Smooth muscle cell of the brain vasculature (primary cell): ENCODE measurements around the gene FHOD3.
"Not testable (repeated sequence)": the region's sequence is repeated elsewhere in the genome, so short reads cannot be mapped to it uniquely, and the experiment has no call there.

Source experiments
- DNase-seq: peaks from one replicate; pipeline ENCODE4 v3.0.0-alpha.2; 2012; ENCODE audit warnings: low read depth, low spot score

Gene FHOD3

DNA sequence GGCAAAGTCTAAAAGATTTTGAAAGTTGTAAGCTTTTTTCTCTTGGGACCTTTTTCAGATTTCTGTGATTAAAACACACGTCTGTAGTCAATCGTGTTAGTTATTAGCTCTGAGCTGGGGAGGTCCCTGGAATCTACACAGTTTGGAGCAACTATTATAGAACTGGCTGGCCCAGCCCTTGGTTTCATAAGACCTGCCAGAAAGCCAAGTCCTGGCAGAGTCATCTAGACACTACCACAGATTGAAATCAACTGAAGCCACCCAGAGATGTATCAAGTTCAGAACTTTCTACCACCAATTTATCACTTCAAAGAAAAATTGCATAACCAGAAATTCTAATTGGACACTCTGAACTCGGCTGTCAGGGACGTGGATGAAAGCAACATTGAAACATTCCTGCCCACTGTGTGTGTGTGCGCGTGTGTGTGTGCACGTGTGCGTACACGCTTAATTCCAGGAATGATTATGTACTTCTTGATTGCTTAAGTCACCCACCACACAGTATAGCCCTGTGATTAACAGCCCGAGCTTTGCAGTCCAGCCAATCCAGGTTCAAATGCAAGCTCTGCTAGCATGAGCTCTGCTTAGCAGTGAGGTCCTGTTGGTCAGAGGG lies 405.0 kb downstream of the FHOD3 start:
- no peak for DNase-seq

GRCh38 chr18:36704156-36704555 lies 406.6 kb downstream of the FHOD3 start:
- DNase-seq: no peak

DNA sequence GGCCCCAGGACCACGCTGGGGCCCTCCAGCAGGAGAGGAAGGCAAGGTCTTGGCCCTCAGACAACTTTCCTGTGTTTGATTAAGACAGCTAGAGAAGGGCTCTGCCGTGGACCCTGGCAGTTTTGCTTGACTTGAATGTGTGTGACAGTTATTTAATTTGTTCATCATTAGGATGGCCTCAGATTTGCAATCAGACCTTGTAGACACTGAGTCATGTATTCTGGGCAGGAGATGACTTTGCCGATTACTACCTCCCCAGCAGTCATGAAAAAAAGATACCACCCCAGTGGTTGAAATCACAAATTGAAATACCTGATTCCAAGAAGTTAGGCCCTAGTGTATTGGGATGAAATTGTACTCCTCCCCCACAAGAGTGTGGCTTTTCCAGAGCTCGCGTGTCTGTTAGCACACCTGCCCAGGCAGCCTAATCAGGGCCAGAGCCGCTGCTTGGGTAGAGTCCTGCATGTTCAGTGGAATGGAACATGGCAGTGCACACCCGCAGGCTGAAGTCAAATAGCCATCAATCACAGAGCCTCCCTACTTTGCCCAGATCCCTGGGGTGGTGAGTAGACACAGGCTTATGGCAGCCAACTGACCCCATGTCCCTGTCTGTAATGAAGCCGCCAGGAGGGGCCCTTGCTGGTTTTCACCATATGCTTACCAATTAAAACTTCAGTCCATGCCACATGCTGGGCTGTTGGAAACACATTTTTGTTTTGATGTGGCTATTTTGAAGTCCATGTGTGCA lies 408.8 kb downstream of the FHOD3 start:
- no peak for DNase-seq

DNA sequence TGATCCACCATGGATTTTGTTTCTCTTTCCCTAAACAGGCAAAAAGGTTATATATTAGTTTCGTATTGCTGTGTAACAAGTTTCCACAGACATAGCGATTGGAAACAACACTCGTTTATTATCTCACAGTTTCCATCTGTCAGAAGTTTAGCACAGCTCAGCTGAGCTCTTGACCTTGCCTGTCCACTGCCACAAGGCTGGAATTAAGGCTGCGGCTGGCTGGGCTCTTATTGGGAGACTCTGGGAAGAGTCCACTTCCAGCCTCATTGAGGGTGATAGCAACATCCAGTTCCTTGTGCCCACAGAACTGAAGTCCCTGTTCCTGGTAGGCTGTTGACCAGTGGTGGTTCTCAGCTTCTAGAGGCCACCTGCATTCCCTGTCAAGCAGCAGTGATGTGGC lies 410.9 kb downstream of the FHOD3 start:
- no peak for DNase-seq

DNA sequence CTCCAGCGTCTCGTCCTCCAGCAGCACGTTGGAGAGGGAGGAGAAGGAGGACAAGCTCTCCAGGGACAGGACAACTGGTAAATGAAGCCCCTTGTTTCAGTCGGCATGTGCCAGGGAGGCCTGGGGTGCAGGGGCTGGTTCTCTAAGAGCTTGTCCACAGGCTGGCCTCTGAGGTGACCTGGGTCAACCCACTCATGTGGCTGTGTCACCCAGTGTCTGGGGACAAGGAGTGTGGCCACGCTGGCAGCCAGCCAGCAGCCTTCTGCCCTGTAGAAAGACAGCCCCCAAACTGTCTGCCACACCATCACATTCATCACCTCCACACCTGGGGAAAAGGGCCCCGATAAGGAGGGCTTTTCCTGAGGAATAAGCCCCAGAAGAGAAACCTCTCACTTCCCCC lies 411.8 kb downstream of the FHOD3 start:
- DNase-seq: no peak

DNA sequence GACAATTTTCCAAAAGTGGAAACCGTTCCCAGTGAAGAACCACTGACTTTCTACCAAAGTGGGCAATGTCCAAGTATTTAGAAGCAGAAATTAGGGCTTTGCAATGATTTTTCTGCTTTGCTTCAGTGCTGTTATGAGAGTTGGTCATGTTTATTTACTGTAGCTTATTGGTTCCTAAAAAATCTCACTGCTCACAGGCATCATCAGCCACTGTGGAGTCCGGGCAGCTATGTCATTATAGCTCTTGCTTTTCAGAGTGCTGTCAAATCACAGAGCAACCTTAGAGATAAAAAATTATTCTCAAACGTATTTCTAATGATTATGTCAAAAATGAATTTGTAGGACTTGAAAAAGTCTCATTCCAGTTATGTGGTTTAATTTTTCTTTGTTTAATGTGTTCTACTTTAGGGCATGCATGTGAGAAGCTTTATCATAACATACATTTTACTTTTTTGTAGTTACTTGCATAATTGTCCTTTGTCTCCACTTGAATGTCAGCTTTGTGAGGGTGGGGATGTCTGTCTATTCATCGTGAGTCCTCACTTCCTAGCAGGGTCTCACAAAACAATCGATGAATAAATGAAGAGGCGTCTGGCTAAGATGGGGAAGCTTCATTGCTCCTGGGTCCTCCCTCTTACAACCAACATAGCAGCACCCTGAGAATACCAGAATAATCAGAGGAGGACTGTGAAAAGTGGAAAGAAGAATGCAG lies 413.7 kb downstream of the FHOD3 start:
- no peak for DNase-seq

GRCh38 chr18:36711813-36712444 lies 414.4 kb downstream of the FHOD3 start:
- DNase-seq: no peak

DNA sequence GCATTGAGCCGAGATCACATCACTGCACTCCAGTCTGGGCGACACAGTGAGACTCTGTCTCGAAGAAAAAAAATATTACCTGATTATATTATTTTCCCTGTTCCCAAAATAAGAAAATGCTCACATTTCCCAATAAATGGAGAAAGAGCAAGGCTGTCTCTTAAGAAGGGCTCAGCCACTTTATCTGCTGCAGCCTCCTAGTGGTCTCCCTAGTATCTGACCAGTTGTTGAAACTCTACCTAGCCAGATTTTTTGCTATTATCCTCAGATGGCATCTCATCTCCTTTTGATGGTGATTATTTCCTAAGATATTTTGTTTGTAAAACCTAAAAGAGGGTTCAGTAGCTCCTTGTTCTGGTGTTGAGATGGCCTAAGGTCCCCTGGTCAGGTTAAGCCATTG lies 417.0 kb downstream of the FHOD3 start:
- DNase-seq: no peak

DNA sequence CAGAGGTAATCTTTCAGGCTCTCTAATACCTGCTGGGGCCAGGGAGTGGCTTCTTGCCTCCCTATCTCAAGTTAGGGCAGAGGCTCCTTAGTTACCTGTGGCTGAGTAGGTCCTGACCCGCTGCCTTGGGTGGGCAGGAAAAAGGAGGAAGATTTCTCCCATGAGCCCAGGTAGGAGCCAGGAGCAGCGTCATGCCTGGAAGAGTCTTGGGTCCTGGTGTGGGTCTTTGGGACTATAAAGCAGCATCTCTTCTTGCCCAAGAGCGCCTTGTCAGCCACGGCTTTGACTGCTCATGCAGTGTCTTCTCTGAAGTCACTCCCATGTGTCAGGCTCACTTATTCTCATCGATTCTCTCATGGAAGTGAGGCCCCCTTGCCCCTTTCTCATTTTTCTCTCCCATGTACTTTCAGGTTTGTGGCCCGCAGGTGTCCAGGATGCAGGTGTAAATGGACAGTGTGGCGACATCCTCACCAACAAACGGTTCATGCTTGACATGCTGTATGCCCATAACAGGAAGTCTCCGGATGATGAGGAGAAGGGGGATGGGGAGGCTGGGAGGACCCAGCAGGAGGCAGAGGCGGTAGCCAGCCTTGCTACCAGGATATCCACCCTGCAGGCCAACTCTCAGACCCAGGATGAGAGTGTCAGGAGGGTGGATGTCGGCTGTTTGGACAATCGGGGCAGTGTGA lies 420.1 kb downstream of the FHOD3 start:
- no peak for DNase-seq

DNA sequence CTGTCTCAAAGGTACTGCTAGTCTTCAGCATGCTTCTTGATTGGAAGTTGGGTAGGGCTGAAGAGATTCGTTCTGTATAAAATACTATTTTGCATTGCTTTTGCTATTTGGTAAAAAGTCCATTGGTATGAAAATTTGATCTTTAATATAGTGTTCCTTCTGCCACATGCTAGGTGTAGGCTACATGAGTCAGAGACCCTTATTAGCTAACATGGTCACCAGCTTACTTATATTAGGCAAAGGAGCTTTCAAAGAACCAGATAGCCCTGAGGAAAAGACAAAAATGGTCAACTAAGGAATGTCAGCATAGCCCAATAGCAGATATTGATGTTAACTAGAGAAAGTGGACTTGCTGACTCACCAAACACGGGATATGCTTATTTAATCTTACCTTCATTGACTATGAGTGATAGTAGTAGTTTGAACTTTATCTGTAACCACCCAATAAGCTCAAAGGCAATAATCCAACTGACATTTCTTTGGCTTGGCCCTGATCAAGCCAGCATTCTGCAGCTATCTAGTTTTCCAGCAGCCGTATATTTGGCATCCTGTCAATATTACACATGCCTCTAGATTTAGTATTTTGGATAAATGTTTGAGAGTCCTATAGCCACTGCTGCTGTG lies 421.3 kb downstream of the FHOD3 start:
- no peak for DNase-seq

GRCh38 chr18:36719630-36720029 lies 422.1 kb downstream of the FHOD3 start:
- DNase-seq: no peak

DNA sequence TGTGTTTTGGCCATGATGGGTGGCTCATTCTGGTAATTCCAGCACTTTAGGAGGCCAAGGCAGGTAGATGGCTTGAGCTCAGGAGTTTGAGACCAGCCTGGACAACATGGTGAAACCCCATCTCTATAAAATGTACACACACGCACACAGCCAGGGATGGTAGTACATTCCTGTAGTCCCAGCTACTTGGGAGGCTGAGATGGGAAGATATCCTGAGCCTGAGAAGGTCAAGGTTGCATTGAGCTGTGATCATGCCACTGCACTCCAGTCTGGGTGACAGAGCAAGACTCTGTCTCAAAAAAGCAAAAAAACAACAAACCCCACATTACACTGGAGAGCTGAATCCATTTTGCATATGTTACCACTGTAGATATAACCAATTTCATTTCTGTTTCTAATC lies 423.8 kb downstream of the FHOD3 start:
- not testable (repeated sequence) for DNase-seq

GRCh38 chr18:36724169-36724568 lies 426.7 kb downstream of the FHOD3 start:
- no peak for DNase-seq

- DNase-seq: no peak
Observed at GRCh38 chr18:36724591-36725001, 427.1 kb downstream of the FHOD3 start.

DNA sequence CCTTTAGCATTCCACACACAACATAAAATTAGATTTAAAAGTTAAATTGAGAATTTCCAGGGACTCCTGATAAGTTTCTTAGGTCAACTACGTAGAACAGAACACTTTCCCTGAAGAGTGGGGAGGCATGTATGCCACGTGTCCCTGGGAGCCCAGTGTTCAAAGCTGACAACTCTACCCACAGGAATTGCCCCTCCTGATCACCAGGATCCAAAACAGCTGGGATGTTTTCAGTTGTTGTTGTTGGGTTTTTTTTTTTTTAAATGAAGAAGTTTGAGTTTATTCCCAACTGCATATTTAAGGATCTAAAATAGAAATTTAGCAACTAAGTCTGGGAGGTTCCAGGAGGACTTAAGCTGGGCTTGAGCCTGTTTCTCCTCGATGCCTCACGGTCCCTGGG lies 430.8 kb downstream of the FHOD3 start:
- DNase-seq: no peak

DNA sequence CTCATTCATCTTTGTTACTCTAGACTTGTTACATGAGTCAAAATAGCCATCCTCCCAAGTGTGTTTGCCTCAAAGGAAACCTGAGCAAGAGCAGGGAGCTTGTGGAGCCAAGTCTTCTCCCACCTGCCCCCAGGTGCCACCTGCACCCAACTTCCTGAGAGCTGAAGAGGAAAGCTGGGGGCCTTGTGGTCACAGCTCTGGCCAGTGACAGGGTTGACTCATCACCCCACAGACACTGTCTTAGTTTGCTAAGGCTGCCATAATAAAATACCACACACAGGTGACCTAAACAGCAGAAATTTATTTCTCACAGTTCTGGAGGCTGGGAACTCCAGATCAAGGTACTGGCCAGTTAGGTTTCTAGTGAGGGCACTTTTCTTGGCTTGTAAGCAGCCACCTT lies 431.7 kb downstream of the FHOD3 start:
- no peak for DNase-seq

GRCh38 chr18:36732264-36732663 lies 434.8 kb downstream of the FHOD3 start:
- DNase-seq: no peak

DNA sequence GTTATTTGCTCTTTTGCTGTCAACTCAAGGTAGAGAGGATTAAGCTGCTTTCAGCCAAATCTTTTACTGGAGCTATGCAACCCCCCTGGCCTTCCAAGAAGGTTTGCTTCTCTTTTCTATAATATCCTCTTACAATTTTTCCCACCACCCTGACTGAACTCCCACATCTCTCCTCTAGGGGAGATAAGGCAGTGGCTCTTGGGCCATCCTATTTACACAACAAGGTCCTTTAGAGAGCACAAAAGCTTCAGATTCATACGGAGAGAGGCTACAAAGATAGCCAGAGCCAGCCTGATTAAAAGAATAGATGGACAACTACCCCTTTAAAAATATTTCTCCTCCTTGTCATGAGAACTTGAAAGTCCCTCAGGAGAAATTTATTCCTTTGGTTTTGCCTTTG lies 435.6 kb downstream of the FHOD3 start:
- DNase-seq: no peak

DNA sequence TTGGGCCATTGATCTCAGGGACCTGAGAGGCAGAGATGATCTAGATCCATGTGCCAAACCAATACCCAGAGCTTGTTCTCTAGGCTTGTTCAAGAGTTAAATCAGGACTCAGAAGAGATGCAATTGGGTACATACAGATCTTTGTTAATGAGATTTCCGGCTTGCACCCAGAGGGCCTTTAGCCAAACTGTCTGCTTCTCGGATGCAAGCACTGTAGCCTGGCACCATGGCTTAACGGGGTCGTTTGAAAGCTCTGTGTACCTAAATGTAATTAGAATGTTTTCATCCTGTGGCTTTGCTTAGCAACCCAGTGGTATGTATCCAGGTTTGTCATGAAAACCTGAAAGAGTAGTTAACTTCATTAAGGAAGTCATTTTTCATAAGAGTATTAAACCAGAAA lies 437.1 kb downstream of the FHOD3 start:
- no peak for DNase-seq

- no peak for DNase-seq
Observed at GRCh38 chr18:36735130-36735529, 437.6 kb downstream of the FHOD3 start.

- DNase-seq: no peak
Observed at GRCh38 chr18:36736094-36736493, 438.6 kb downstream of the FHOD3 start.
